Endothelial cell of umbilical vein (primary cell): Measurements from ENCODE around the gene PKD1L1. TPM values are rescaled to one million over a fixed set of nuclear protein-coding genes. Genes with fewer than 3 reads are reported as not detected.

Experiments
- BruUV-seq: library from RNA; stranded (reverse); fragments of 400-500 nt; replicated peaks from 2 replicates; lab custom pipeline; 2021; lab: Mats Ljungman, UMichigan
- CTCF ChIA-PET: fragments of 300-600, 350-600 bp; sonication (Branson Sonifier 250); formaldehyde crosslinking; loops from one replicate; lab custom pipeline; 2021; ENCODE audit warnings: antibody characterized with exemption, inconsistent platforms; lab: Charles Lee
- POLR2A ChIA-PET: fragments of 300-600, 350-600 bp; sonication (Branson Sonifier 250); formaldehyde crosslinking; loops from one replicate; lab custom pipeline; 2021; ENCODE audit warnings: antibody characterized with exemption, inconsistent platforms; lab: Charles Lee
- DNase-seq: peaks from one replicate; pipeline ENCODE4 v3.0.0-alpha.2; 2011; ENCODE audit warnings: low read depth, low spot score
- FAIRE-seq: peaks from 2 replicates; lab custom pipeline; 2011; peaks lifted over from hg19 to GRCh38; lab: Jason Lieb, UNC
- H2AFZ ChIP-seq: 2 replicates; pipeline ENCODE4 v1.6.0; 2012; ENCODE audit warnings: low read depth, low read length, control low read depth, inconsistent platforms
- H3K27ac ChIP-seq: 2 replicates; pipeline ENCODE4 v1.5.1; 2011; ENCODE audit warnings: low read depth, mild to moderate bottlenecking, control low read depth, low read length, moderate library complexity; ENCODE audit not compliant: insufficient read depth
- H3K27me3 ChIP-seq, 2 experiments: 2 replicates each; pipeline versions ENCODE4 v1.6.0 to v1.6.1; 2011; ENCODE audit warnings: low read length in 2 of 2, mixed read lengths in 1 of 2; ENCODE audit not compliant: control insufficient read depth in 2 of 2, insufficient read depth in 2 of 2
- H3K36me3 ChIP-seq, 2 experiments: 2 replicates in 1 of 2; 3 replicates in 1 of 2; pipeline ENCODE4 v1.5.1; 2011; ENCODE audit warnings: low read length in 2 of 2, mild to moderate bottlenecking in 1 of 2, moderate library complexity in 1 of 2; ENCODE audit not compliant: control insufficient read depth in 2 of 2, insufficient read depth in 2 of 2; ENCODE audit errors: extremely low read depth in 1 of 2
- H3K4me1 ChIP-seq: 3 replicates; pipeline ENCODE4 v1.5.1; 2011; ENCODE audit warnings: mild to moderate bottlenecking, low read length; ENCODE audit not compliant: control insufficient read depth, insufficient read depth; ENCODE audit errors: extremely low read depth
- H3K4me2 ChIP-seq: 2 replicates; pipeline ENCODE4 v1.6.1; 2011; ENCODE audit warnings: low read length, control low read depth, mixed read lengths; ENCODE audit not compliant: insufficient read depth
- H3K4me3 ChIP-seq, 3 experiments: fragments of 200-600 bp in 1 of 3; sonication (generic), shearing (Covaris generic) in 1 of 3; replicated peaks in 1 of 3; 2 replicates each; pipeline ENCODE4 v1.5.1; 2011 to 2016; ENCODE audit warnings: control low read depth in 3 of 3, low read length in 3 of 3, mild to moderate bottlenecking in 2 of 3, inconsistent platforms in 1 of 3, low read depth in 1 of 3, moderate library complexity in 1 of 3; ENCODE audit not compliant: insufficient read depth in 1 of 3
- H3K79me2 ChIP-seq: 2 replicates; pipeline ENCODE4 v1.6.0; 2012; ENCODE audit warnings: low read length, inconsistent platforms; ENCODE audit not compliant: control insufficient read depth, insufficient read depth
- H3K9ac ChIP-seq: replicated peaks from 2 replicates; pipeline ENCODE3; 2011; ENCODE audit warnings: low read length, control low read depth; ENCODE audit not compliant: insufficient read depth; ENCODE audit errors: extremely low read depth
- H3K9me1 ChIP-seq: replicated peaks from 3 replicates; pipeline ENCODE4 v1.6.0; 2011; ENCODE audit warnings: mild to moderate bottlenecking, low read length; ENCODE audit not compliant: control insufficient read depth, insufficient read depth; ENCODE audit errors: extremely low read depth
- H3K9me3 ChIP-seq: replicated peaks from 2 replicates; pipeline ENCODE4 v1.5.1; 2012; ENCODE audit warnings: low read length, inconsistent platforms; ENCODE audit not compliant: control insufficient read depth, insufficient read depth
- H4K20me1 ChIP-seq: replicated peaks from 2 replicates; pipeline ENCODE3; 2011; ENCODE audit warnings: mild to moderate bottlenecking, low read length; ENCODE audit not compliant: control insufficient read depth, insufficient read depth; ENCODE audit errors: extremely low read depth
- CTCF ChIP-seq, 2 donors: IDR thresholded peaks; 1 replicate in 1 of 2; 2 replicates in 1 of 2; pipeline ENCODE4 v1.5.1; 2011; ENCODE audit warnings: low read length in 2 of 2, mild to moderate bottlenecking in 2 of 2, moderate library complexity in 2 of 2, control low read depth in 1 of 2, inconsistent platforms in 1 of 2, low read depth in 1 of 2; ENCODE audit not compliant: insufficient read depth in 1 of 2; ENCODE audit errors: extremely low read depth in 1 of 2
- EZH2 ChIP-seq: IDR thresholded peaks from 2 replicates; pipeline ENCODE4 v1.6.1; 2012; ENCODE audit warnings: borderline replicate concordance, low read depth, mild to moderate bottlenecking, moderate library complexity, low read length, inconsistent platforms; ENCODE audit not compliant: severe bottlenecking
- FOS ChIP-seq: IDR thresholded peaks from 2 replicates; pipeline ENCODE4 v1.6.1; 2011; ENCODE audit warnings: mild to moderate bottlenecking, low read length, moderate library complexity, borderline replicate concordance; ENCODE audit not compliant: insufficient read depth
- GATA2 ChIP-seq: IDR thresholded peaks from 2 replicates; pipeline ENCODE4 v1.7.0; 2011; ENCODE audit warnings: low read depth, mild to moderate bottlenecking, moderate library complexity, mixed read lengths, low read length; ENCODE audit not compliant: insufficient read length, insufficient read depth
- JUN ChIP-seq: IDR thresholded peaks from 2 replicates; pipeline ENCODE4 v1.6.1; 2011; ENCODE audit warnings: borderline replicate concordance, low read depth; ENCODE audit not compliant: insufficient read length, insufficient read depth
- MYC ChIP-seq: IDR thresholded peaks from one replicate; pipeline ENCODE4 v1.6.1; 2011; ENCODE audit warnings: mild to moderate bottlenecking, low read depth, low read length
- POLR2A ChIP-seq: IDR thresholded peaks from 2 replicates; pipeline ENCODE4 v1.6.1; 2012; ENCODE audit warnings: low read depth, mild to moderate bottlenecking, control low read depth, low read length
- POLR2AphosphoS5 ChIP-seq: IDR thresholded peaks from 2 replicates; pipeline ENCODE4 v1.6.1; 2012; ENCODE audit warnings: low read depth, mild to moderate bottlenecking, control low read depth, low read length, moderate library complexity; ENCODE audit not compliant: insufficient read depth
- dilution Hi-C: fragments of 300-500 bp; cut with MboI; formaldehyde crosslinking; loops from one replicate; pipeline ENCODE4 v1.15.0; 2019; ENCODE audit warnings: low sequenced_read_pairs; ENCODE audit not compliant: extremely low pct_ligation_motif_present
- intact Hi-C: fragments of 100-400 bp; cut with micrococcal nuclease; formaldehyde crosslinking; loops from one replicate; pipeline ENCODE4 v1.10.0; 2022
- polyA plus RNA-seq, 4 experiments: library from polyadenylated mRNA; depleted of rRNA in 3 of 4; stranded (reverse) in 3 of 4; unstranded in 1 of 4; fragments of >200 nt; gene quantifications; 2 replicates each; pipeline versions ENCODE4 v1.2.1 to v1.2.3, GENCODE V29; 2011 to 2012; ENCODE audit warnings: missing spikeins in 1 of 4
- total RNA-seq: library from RNA; stranded (reverse); gene quantifications from 2 replicates; pipeline ENCODE4 v1.2.3, GENCODE V29; 2021
- TF ChIP-seq, protein P1 (sequence below): IDR thresholded peaks from 2 replicates; pipeline ENCODE4 v1.6.1; 2011; ENCODE audit not compliant: insufficient read depth, insufficient read length

PKD1L1 gene
- total and polyA plus RNA-seq, 2 donors (not counting 3 experiments of a cell fraction or from before 2014, with no cell fraction given) = 4.1 to 5.9 TPM

GRCh38 chr7:47970761-47971160 is 22.5 kb upstream of the PKD1L1 start:
- Histone ChIP-seq H3K4me3 (no peak overlapping the region), H4K20me1 (no peaks in the 10 kb centered on the region), H3K27ac (peak overlapping the region; percentile 82), H3K79me2 (peaks cover 1% of the 10 kb centered on the region), H3K9me3 (no peaks in the 10 kb centered on the region), H3K9ac (peak overlapping the region; percentile 61), H3K4me1 (peaks cover 32% of the 10 kb centered on the region), H3K9me1 (no peaks in the 10 kb centered on the region), H2AFZ (no peak overlapping the region), H3K36me3 (peaks cover 27 to 30% of the 10 kb centered on the region in 2 experiments), H3K27me3 (no peaks in the 10 kb centered on the region), H3K4me2 (peak overlapping the region; percentile 26)
- POLR2A ChIA-PET = no interaction called here
- intact Hi-C loops = loop anchor here (1.0 kb wide), 1 partner anchor 119 kb away; the partner anchor contains the start of gene UPP1
- CTCF ChIA-PET = interaction anchor here (0.6 to 9.6 kb wide), 4 partner anchors 22 to 705 kb away, joined by 3 to 371 read pairs (median 10); partner anchors contain the start of gene PKD1L1
- no TSS peak for BruUV-seq
- DNase-seq = peak; percentile 85
- TF ChIP-seq FOS (no peak), MYC (no peak), JUN (no peak), GATA2 (no peak), EZH2 (no peak), POLR2A (no peak), CTCF (IDR thresholded peaks at IDR 0.05; ENCODE audit: extremely low read depth in 1 of 2, insufficient read depth in 1 of 2, low read depth in 1 of 2, low read length in 2 of 2) (no peak), POLR2AphosphoS5 (no peak)
- TF ChIP-seq, protein P1, sequence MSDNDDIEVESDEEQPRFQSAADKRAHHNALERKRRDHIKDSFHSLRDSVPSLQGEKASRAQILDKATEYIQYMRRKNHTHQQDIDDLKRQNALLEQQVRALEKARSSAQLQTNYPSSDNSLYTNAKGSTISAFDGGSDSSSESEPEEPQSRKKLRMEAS = no peak
- no peak for FAIRE-seq
- dilution Hi-C loops = no loop called here
